Measurements from ENCODE around the gene MANBA.
"Not testable (repeated sequence)": the region's sequence is repeated elsewhere in the genome, so short reads cannot be mapped to it uniquely, and the experiment has no call there.

Gene MANBA

GRCh38 chr4:102667001-102667400, 93.8 kb downstream of the MANBA start:
- no peak for DNase-seq

GRCh38 chr4:102665527-102665926, 95.2 kb downstream of the MANBA start:
- DNase-seq = no peak

- no peak for DNase-seq
Observed at GRCh38 chr4:102663073-102663472, 97.7 kb downstream of the MANBA start.

- no peak for DNase-seq
Observed at GRCh38 chr4:102657206-102657605, 103.6 kb downstream of the MANBA start.

GRCh38 chr4:102647117-102647516, 113.7 kb downstream of the MANBA start:
- no peak for DNase-seq

GRCh38 chr4:102642631-102643298, 118.0 kb downstream of the MANBA start:
- DNase-seq = no peak

- no peak for DNase-seq
Observed at GRCh38 chr4:102641793-102642192, 119.0 kb downstream of the MANBA start.

- DNase-seq = no peak
Observed at GRCh38 chr4:102640669-102641068, 120.1 kb downstream of the MANBA start.

GRCh38 chr4:102639598-102639997, 121.2 kb downstream of the MANBA start:
- no peak for DNase-seq

GRCh38 chr4:102638621-102639020, 122.1 kb downstream of the MANBA start:
- DNase-seq = no peak

- no peak for DNase-seq
Observed at GRCh38 chr4:102637391-102637790, 123.4 kb downstream of the MANBA start.

GRCh38 chr4:102633100-102633499, 127.7 kb downstream of the MANBA start:
- no peak for DNase-seq

- DNase-seq = no peak
Observed at GRCh38 chr4:102632241-102633065, 128.3 kb downstream of the MANBA start.

GRCh38 chr4:102631616-102632015, 129.2 kb downstream of the MANBA start:
- no peak for DNase-seq

- no peak for DNase-seq
Observed at GRCh38 chr4:102629673-102630072, 131.1 kb downstream of the MANBA start.

GRCh38 chr4:102627831-102628523, 132.8 kb downstream of the MANBA start:
- no peak for DNase-seq

GRCh38 chr4:102625232-102625930, 135.4 kb downstream of the MANBA start:
- peak; percentile 53 for DNase-seq

- DNase-seq = no peak
Observed at GRCh38 chr4:102624505-102624904, 136.3 kb downstream of the MANBA start.

GRCh38 chr4:102623622-102624021, 137.1 kb downstream of the MANBA start:
- DNase-seq = no peak

- no peak for DNase-seq
Observed at GRCh38 chr4:102620697-102621497, 139.9 kb downstream of the MANBA start.

- not testable (repeated sequence) for DNase-seq
Observed at GRCh38 chr4:102619776-102620631, 140.8 kb downstream of the MANBA start.
